ENCODE measurements around the gene PGLYRP2. TPM values are rescaled to one million over a fixed set of nuclear protein-coding genes. Genes with fewer than 3 reads are reported as not detected.

PGLYRP2 gene
- total and polyA plus RNA-seq, 2 donors (not counting 3 experiments of a cell fraction or from before 2014, with no cell fraction given), result 0.03 to 0.18 TPM

DNA sequence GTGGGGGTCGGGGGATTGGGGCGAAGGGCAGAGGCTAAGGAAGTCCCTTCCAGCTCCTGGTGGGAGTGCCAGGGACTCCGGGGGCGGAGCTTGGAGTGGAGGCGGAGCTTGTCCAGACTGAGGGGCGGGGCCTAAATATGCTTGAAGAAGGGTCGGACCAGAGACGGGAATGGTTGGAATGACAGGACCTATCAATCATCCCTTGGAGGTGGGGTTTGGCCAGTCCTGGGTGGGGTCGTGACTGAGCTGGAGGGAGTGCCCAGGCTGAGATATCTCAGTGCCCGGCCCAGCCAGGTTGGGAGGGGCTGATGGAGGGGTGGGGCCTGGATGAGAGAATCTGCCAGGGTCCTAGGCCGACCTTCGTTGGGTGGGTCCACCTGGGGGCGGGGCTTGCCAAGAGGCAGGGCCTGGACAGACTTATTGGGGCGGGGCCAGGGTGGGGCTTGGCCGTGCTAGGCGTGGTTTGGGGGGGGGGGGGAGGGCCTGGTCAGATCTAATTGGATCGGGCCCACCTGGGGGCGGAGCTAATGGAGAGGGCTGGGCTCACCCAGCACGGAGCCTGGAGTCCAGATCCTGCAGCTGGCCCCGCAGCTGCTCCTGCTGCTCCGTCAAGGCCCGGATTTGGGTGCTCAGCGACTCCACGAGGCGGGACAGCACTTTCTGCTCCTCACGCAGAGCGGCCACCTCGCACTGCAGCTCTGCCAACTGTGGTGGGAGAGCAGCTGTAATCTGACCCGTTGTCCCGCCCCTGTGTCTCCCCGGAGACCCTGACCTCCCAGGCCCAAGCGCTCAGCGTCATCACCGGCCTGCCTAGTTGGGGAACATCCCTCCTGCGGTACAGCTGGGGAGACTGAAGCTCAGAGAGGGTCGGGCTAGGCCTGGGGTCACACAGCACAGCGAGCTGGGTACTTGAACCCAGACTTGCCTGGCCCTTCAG lies 26.9 kb downstream of the PGLYRP2 start:
- peak overlapping the region; percentile 69 for H3K4me2 ChIP-seq (ENCODE audit: insufficient read depth, low read length)
- H2AFZ ChIP-seq (ENCODE audit: low read depth, low read length), result peak overlapping the region; percentile 96
- ChIA-PET CTCF (interaction anchor here (0.5 to 7.1 kb wide), 10 partner anchors 12 to 279 kb away, joined by 3 to 60 read pairs (median 5); partner anchors contain the start of genes AKAP8, AKAP8L and RASAL3), POLR2A (interaction anchor here (0.6 to 1.7 kb wide), 6 partner anchors 9 to 103 kb away, joined by 4 to 11 read pairs (median 4); partner anchors contain the start of gene AKAP8L)
- no peaks in the 10 kb centered on the region for H3K9me1 ChIP-seq (replicated peaks; ENCODE audit: control insufficient read depth, extremely low read depth, insufficient read depth, low read length)
- peaks cover 17% of the 10 kb centered on the region for H3K4me1 ChIP-seq (ENCODE audit: control insufficient read depth, extremely low read depth, insufficient read depth, low read length)
- H4K20me1 ChIP-seq (replicated peaks; ENCODE audit: control insufficient read depth, extremely low read depth, insufficient read depth, low read length), result no peaks in the 10 kb centered on the region
- H3K27me3 ChIP-seq (ENCODE audit: control insufficient read depth in 2 of 2, insufficient read depth in 2 of 2, low read length in 2 of 2), result peaks cover 9 to 10% of the 10 kb centered on the region in 2 experiments
- intact Hi-C loops (cut with micrococcal nuclease), result loop anchor here (1.0 kb wide), 4 partner anchors 15 to 104 kb away; no protein-coding TSS in a partner anchor
- no TSS peak for BruUV-seq (replicated peaks)
- peak overlapping the region; percentile 12 to 36 (median 31) for H3K4me3 ChIP-seq (replicated peaks in 1 of 3; ENCODE audit: insufficient read depth in 1 of 3, low read depth in 1 of 3, low read length in 3 of 3)
- dilution Hi-C loops (cut with MboI; ENCODE audit: extremely low pct_ligation_motif_present, low sequenced_read_pairs), result no loop called here
- no peaks in the 10 kb centered on the region for H3K79me2 ChIP-seq (ENCODE audit: control insufficient read depth, insufficient read depth, low read length)
- DNase-seq (ENCODE audit: low read depth, low spot score) (peak; percentile 94), FAIRE-seq (peak; percentile 93)
- no peak overlapping the region for H3K27ac ChIP-seq (ENCODE audit: insufficient read depth, low read depth, low read length)
- H3K9ac ChIP-seq (replicated peaks; ENCODE audit: extremely low read depth, insufficient read depth, low read length), result no peak overlapping the region
- no peaks in the 10 kb centered on the region for H3K36me3 ChIP-seq (ENCODE audit: control insufficient read depth in 2 of 2, extremely low read depth in 1 of 2, insufficient read depth in 2 of 2, low read length in 2 of 2)
- TF ChIP-seq JUN (IDR thresholded peaks at IDR 0.05; ENCODE audit: borderline replicate concordance, insufficient read depth, insufficient read length, low read depth) (no peak), POLR2AphosphoS5 (IDR thresholded peaks at IDR 0.05; ENCODE audit: insufficient read depth, low read depth, low read length) (no peak)
- H3K9me3 ChIP-seq (replicated peaks; ENCODE audit: control insufficient read depth, insufficient read depth, low read length), result no peaks in the 10 kb centered on the region

- intact Hi-C loops (cut with micrococcal nuclease), result no loop called here
- CTCF ChIA-PET, result interaction anchor here (3.4 to 7.1 kb wide), 2 partner anchors 18 to 105 kb away, joined by 29 to 60 read pairs; no protein-coding TSS in a partner anchor
Measured at GRCh38 chr19:15450528-15450890, 28.8 kb downstream of the PGLYRP2 start.

More at GRCh38 chr19:15450528-15450890, 28.8 kb downstream of the PGLYRP2 start:
- Histone ChIP-seq H3K4me2 (ENCODE audit: insufficient read depth, low read length) (no peak overlapping the region), H3K9ac (replicated peaks; ENCODE audit: extremely low read depth, insufficient read depth, low read length) (no peak overlapping the region), H3K4me3 (replicated peaks in 1 of 3; ENCODE audit: insufficient read depth in 1 of 3, low read depth in 1 of 3, low read length in 3 of 3) (no peak overlapping the region), H2AFZ (ENCODE audit: low read depth, low read length) (peak overlapping the region; percentile 11), H3K27me3 (ENCODE audit: control insufficient read depth in 2 of 2, insufficient read depth in 2 of 2, low read length in 2 of 2) (peaks cover 0 to 2% of the 10 kb centered on the region in 2 experiments), H4K20me1 (replicated peaks; ENCODE audit: control insufficient read depth, extremely low read depth, insufficient read depth, low read length) (no peaks in the 10 kb centered on the region), H3K79me2 (ENCODE audit: control insufficient read depth, insufficient read depth, low read length) (no peaks in the 10 kb centered on the region), H3K4me1 (ENCODE audit: control insufficient read depth, extremely low read depth, insufficient read depth, low read length) (peaks cover 17% of the 10 kb centered on the region), H3K36me3 (ENCODE audit: control insufficient read depth in 2 of 2, extremely low read depth in 1 of 2, insufficient read depth in 2 of 2, low read length in 2 of 2) (no peaks in the 10 kb centered on the region), H3K27ac (ENCODE audit: insufficient read depth, low read depth, low read length) (no peak overlapping the region), H3K9me1 (replicated peaks; ENCODE audit: control insufficient read depth, extremely low read depth, insufficient read depth, low read length) (no peaks in the 10 kb centered on the region), H3K9me3 (replicated peaks; ENCODE audit: control insufficient read depth, insufficient read depth, low read length) (no peaks in the 10 kb centered on the region)
- POLR2A ChIA-PET, result no interaction called here
- dilution Hi-C loops (cut with MboI; ENCODE audit: extremely low pct_ligation_motif_present, low sequenced_read_pairs), result no loop called here
- no peak for FAIRE-seq
- BruUV-seq (replicated peaks), result no TSS peak
- no peak for DNase-seq (ENCODE audit: low read depth, low spot score)
- no peak for TF ChIP-seq POLR2AphosphoS5 (IDR thresholded peaks at IDR 0.05; ENCODE audit: insufficient read depth, low read depth, low read length)
- no peak for TF ChIP-seq FOS (IDR thresholded peaks at IDR 0.05; ENCODE audit: borderline replicate concordance, insufficient read depth, low read length)
- TF ChIP-seq MAX (IDR thresholded peaks at IDR 0.05; ENCODE audit: insufficient read depth, insufficient read length), result no peak
- no peak for TF ChIP-seq POLR2A (IDR thresholded peaks at IDR 0.05; ENCODE audit: low read depth, low read length)
- no peak for TF ChIP-seq JUN (IDR thresholded peaks at IDR 0.05; ENCODE audit: borderline replicate concordance, insufficient read depth, insufficient read length, low read depth)
- TF ChIP-seq GATA2 (IDR thresholded peaks at IDR 0.05; ENCODE audit: insufficient read depth, insufficient read length, low read depth, low read length), result no peak
- no peak for TF ChIP-seq MYC (IDR thresholded peaks at IDR 0.05; ENCODE audit: low read depth, low read length)
- TF ChIP-seq, protein P1, sequence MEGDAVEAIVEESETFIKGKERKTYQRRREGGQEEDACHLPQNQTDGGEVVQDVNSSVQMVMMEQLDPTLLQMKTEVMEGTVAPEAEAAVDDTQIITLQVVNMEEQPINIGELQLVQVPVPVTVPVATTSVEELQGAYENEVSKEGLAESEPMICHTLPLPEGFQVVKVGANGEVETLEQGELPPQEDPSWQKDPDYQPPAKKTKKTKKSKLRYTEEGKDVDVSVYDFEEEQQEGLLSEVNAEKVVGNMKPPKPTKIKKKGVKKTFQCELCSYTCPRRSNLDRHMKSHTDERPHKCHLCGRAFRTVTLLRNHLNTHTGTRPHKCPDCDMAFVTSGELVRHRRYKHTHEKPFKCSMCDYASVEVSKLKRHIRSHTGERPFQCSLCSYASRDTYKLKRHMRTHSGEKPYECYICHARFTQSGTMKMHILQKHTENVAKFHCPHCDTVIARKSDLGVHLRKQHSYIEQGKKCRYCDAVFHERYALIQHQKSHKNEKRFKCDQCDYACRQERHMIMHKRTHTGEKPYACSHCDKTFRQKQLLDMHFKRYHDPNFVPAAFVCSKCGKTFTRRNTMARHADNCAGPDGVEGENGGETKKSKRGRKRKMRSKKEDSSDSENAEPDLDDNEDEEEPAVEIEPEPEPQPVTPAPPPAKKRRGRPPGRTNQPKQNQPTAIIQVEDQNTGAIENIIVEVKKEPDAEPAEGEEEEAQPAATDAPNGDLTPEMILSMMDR (IDR thresholded peaks at IDR 0.05; ENCODE audit: extremely low read depth in 1 of 2, insufficient read depth in 1 of 2, low read depth in 1 of 2, low read length in 2 of 2), result no peak
- no peak for TF ChIP-seq EZH2 (IDR thresholded peaks at IDR 0.05; ENCODE audit: borderline replicate concordance, low read depth, low read length, severe bottlenecking)
